Activated CD4-positive, CD25-positive, alpha-beta regulatory T cell treated with anti-CD3 and anti-CD28 coated beads, Interleukin-2, amount 50 U/mL, for 16 hours (primary cell): ENCODE measurements around the gene OBP2B.
"Not testable (repeated sequence)": the region's sequence is repeated elsewhere in the genome, so short reads cannot be mapped to it uniquely, and the experiment has no call there.

Experiments used
- DNase-seq: peaks from one replicate; pipeline ENCODE4 v3.0.0-alpha.2; 2020; ENCODE audit warnings: low read depth, low spot score

OBP2B gene

DNA sequence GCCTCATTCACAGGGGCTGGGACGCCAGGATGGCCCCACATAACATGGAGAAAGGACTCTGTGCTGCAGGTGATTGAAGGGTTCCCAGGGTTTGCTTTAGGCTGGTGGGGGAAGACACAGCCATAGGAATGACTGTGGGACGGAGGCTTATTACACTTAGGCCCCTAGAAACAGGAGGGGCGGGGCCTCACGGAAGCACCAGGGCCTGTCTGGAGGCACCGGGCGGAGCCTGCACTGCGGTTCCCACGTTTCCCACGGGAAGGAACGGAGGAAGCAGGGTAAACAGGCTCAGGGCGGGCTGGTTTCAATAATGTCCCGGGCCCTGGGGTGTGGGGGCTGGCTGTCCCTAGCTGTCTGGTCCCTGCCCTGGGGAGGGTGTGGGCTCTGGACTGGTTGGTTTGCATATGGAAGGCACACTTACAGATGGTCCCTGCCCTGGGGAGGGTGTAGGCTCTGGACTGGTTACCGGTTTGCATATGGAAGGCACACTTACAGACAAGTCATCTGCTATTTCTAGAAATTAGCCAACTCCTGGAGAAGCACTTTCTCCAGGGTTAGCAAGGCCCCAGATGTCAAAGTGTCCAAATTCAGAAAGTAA is 14.2 kb upstream of the OBP2B start:
- not testable (repeated sequence) for DNase-seq

DNA sequence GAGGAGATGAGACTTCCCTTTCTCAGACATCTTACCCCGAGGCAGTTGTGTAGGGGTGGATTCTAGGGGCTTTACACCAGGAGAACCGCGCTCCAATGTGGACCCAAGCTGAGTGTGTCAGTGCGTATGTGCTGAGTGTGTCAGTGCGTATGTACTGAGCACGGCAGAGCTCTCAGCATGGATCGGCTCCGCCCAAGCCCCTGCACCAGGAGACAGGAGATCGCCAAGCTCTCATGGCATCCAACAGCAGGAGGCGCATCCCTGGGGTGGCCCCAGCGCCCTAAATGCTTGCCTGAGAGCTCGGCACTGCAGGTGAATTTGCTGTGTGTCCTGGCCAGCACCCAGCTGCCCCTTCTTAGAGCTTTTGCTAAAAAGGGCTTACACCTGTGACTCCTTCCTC is 12.9 kb upstream of the OBP2B start:
- not testable (repeated sequence) for DNase-seq

DNA sequence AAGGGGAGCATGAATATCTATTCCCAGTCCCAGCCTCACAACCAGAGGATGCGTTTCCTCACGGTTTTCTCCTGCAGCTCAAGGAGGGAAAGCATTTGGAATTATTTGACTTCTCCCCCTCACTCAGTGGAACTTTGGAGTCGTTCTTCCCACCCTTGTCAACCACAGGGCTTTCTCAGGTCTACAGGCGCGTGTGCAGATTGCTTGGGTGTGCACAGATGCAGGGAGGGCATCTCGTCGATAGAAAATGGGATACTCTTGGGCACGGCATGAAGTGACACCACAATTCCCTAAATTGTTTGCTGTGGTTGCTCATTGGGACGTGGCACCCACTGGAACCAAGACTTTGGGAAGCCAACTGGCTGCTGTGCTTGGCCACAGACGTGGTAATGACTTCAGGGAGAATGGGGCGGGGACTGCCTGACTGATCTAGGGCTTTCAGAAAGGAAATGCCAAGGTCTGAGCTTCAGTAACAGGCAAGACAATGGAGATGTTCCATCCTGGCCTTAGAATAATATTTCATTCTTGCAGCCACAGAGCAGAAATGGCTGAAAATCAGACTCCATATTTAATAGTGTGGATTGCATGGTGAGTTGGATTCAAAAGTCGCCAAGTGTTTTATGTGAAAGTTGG is 12.2 kb upstream of the OBP2B start:
- no peak for DNase-seq

DNA sequence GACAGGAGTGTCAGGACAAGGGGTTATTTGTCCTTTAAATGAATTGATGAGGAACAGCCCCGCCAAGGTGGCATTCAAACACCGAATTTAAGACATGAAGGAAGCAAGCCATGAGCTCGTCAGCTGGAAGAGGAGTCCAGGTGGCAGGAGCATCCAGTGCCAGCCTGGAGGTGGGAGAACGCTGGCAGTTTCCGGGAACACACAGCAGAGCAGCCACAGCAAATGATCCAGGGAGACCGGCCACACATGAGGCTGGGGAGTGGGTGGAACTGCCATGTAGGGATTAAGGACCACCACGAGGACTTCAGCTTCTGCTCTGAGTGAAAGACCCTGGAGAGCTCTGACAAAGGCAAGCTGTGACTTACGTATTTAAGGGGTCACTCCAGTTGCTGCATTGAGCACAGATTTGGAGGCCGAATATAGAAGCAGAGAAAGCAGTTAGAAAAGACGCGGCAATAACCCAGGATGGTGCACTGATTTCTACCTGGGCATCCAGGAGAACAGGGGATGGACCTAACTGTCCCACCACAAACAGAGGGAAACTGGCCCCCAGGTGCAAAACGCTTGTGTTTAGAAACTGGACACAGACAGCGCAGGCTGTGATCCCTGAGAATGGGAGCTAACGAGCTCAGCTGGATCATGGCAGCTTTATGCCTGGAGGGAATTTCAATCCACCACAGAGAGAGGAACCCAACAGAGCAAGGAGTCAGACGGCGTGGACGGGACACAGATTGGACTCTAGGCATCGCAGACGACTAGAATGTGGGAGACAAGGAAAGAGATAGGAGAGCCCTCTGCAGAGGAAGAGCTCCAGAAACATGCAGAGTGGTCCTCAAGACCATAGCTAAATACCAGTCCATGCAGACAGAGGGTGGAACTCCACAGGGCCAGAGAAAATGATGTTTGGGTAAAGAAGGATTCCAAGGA is 9.3 kb upstream of the OBP2B start:
- DNase-seq = not testable (repeated sequence)

DNA sequence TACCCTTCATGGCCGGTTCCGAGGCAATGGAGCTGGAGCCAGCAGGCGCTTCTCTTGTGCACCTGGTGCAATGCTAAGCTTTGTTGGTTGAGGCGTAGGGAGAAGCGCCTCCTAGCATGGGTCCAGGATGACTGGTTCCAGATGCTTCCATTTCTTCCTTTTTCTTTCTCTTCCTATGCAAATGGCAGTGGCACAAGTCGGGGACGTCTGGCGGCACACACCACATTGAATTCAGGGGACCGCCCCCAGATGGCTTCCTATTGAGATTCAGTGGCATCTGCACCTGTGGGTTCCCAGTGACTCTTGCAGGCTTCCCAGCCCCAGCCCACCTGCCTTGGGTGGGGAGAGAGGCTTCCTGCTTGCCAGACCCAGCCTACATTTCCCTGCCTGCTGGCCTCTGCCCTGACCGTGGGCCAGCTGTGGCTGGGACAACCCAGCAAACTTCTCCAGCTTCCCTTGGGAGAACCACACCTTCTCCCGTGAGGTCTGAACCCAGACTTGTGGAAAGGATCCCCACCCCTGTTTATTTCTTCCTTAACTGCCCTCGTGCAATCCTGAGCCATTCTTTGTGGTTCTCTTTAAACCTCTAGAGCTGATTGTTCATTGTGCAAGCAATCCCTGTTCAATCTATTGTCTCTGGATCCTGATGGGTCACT is 8.4 kb upstream of the OBP2B start:
- DNase-seq = not testable (repeated sequence)

DNA sequence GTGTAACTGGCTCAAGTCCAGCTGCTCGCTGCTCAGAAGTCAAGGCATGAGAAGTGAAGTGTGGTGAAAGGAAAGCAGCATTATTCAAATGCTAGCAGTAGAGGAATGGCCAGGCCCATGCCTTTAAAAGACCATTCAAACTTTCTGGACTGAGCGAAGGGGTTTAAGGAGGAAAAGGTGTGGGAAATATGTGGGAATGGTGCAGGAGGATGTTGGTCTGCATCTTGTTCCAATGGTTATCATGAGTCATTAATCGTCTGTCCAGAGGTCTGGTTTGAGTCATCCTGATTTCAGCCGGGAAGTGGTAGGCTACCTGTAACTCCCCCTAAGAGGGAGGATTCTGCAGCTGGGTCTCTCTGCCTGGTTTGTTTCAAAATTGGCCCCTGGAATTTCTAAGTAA is 5.2 kb upstream of the OBP2B start:
- DNase-seq = not testable (repeated sequence)

DNA sequence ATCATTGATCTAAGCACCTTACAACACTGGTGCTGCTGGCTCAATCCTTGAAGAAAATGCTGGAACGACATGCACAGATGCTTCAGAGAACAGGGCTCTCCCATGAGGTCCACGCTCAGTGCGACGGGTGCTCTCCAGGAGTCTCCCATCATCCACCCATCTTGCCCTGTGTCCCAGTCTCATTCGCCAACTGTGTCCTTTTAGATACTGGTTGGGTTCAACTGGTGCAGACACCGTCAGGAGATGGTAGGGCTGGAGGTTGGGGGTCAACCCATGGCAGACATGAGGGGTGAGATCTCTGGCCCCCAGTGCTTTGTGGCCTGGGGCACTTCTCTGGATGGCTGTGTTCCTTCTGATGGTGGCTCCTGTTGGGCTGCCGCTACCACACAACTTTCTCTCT is 1.6 kb upstream of the OBP2B start:
- DNase-seq = no peak

DNA sequence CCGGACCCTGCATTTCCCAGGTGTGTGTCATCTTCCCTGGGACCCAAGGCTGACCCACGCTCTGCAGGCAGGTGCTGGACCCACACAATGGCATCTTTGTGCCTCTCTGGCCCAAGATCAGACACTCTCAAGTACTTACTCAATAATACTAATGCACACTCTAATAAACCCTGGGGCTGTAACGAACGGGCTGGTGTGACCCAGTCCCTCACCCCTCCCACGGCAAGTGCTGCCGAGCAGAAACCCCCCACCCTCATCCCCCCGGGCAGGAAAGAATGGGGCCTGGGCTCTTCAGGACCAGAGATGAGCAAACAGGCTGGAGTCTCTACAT is 1.1 kb upstream of the OBP2B start:
- DNase-seq = no peak

DNA sequence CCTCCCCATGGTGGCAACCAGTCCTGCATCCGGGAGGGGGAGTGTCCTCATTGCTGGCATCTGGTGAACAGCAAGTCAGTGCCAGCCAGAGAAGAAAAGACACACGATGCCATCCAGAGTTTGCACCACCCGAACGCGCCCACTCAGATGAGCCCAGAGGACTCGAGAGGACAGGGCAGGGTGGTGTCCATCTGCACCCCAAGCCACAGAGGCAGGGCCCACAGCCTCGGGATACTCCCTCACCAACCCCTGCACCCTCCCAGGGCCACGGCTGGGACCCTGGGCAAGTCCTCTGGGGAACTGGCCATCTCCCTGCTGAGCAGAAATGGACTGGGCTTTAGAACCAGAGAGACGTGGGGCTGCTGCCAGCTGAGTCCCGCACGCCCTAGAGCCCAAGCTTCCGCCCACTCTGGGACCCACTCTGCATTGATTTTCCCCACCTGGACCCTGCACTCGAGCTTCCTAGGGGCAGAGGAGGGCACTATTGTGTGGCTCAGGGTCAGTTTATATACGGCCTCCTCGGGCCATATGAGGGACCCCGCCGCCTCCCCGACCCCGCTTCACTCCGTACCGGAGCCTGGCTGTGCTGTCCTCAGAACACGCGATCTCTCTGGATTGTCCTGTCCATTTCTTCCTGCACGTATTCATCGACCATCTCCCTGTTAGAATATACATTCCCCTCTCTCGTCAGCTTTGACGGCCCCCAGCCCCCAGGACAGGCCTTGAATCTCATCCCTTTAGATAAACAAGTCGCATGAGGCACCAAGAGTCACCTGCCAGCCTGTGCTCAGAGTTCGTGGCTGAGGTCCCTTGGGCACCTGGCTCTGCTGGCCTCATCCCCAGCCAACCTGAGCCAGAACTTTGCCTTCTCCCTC is 514 bp upstream of the OBP2B start:
- not testable (repeated sequence) for DNase-seq

DNA sequence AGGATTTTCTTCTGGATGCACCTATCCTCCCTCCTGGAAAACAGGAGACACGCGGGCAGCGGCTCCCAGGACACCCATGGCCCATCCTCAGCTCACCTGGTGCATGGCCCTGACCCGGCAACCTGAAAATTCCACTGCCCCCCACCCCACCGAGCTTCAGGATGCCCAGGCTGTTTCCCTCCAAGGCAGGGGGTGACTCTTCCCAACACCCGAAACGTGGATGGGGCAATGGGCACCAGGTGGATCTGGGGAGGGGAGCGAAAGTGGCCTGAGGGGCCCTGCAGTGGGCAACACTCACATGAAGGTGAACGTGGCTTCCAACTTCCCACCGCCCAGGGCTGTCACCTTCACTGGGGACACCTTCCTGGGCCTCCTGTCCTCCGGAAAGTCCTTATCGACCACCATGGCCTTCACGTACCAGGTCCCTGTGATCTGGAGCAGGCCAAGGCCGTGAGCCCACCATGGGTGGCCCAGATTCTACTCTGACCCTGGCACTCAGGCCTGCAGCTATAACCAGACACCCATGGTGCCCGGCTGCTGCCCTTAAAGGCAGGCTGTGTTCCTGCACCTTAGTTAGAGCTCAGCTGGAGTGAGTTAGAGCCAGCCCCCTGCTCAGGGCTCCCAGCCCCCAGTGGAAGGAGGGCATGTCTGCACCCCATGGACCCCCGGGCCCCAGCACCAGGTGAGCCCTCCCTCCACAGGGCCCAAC is 725 bp downstream of the OBP2B start:
- not testable (repeated sequence) for DNase-seq

DNA sequence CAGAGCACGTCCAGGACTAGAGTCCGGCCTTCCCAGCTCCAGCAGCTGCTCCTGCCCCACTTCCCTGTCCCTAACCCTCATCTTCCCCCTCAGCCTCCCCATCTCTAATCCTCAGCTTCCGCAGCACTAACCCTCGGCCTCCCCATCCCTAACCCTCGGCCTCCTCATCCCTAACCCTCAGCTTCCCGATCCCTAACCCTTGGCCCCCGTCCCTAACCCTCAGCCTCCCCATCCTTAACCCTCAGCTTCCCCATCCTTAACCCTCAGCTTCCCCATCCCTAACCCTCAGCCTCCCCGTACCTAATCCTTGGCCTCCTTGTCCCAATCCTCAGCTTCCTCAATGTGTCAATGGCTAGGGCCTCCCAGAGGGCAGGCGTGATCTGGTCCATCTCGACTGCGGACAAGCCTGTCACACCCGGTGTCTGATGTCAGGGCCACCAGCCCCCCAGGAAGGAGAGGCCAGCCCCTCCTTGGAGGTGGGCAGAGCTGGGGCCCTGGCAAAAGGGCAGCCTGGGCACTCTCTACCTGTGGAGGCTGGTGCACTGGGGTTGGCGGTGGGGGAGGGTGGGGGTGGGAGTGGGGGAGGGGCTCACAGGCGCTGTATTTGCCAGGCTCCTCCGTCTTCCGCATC is 1.4 kb downstream of the OBP2B start:
- DNase-seq = no peak

DNA sequence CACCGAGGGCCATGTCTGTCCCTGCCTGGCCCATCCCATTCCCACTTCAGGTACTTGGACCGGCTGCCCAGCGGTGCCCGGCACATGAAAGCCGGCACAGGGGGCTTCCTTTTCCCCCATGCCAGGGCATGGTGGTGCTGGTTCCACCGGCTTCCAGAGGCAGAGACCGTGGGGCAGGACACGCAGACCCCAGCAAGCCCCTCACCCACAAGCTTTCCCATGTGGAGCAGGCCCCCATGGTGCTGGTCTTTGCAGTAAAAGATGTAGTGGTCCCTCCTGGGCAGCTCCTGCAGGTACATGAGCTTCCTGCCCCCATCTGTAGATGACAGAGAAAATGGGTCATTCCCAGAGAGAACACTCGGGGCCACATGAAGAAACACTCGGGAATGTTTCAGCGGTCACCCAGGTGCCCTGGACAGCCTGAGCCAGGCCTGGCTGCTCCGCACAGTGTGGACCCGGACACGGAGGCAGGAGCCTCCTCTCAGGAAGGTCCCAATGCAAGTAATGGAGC is 2.0 kb downstream of the OBP2B start:
- DNase-seq = no peak

DNA sequence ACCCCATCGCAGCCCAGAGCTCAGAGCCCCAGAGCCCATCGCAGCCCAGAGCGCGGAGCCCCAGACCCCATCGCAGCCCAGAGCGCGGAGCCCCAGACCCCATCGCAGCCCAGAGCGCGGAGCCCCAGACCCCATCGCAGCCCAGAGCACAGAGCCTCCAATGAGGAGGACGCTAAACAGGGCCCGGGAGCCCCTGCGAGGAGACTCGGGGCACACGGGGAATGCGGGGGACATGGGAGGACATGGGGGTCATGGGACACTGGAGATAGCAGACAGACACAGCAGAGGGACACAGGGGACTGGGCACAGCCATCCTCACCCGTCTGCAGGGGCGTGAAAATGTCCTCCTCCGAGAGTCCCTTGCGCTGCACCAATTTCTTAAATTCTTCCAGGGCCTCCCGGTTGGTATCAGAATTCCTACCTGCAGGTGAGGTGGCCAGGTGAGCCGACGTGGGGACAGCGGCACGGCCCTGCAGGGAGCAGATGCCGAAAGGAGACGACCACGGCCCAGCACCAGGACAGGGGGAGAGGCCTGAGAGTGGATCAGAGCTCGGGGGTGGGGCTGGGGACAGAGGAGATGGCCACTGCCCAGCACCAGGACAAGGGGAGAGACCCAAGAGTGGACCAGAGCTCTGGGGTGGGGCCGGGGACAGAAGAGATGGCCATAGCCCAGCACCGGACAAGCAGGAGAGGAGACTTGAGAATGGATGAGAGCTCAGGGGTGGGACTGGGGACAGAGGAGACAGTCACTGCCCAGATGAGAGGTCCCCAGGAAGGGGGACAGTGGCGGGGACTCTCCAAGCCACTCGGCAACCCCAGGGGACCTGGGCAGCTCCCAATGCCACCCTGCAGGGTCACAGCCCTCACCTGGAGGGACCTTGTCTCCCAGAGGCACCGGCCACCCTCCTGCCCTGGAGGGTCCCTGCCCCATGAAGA is 2.8 kb downstream of the OBP2B start:
- no peak for DNase-seq

DNA sequence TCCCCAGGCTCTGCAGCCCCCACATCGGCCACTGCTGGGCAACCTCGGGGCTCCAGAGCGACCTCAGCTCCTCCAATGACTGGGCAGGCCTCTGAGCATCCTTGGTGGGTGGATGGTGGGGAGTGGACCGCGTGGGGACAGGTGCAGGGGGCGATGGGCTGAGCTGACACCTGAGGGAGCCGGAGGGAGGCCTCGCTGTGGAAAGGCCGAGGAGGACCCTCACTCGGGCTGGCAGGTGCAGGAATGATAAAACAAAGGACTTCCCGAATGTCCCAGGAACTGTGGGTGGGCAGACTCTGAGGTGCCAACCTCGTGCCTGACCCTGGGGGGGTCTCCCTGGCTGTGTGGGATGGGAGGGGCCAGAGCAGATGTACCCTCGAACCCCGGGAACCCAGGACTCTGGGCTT is 3.6 kb downstream of the OBP2B start:
- DNase-seq = not testable (repeated sequence)

DNA sequence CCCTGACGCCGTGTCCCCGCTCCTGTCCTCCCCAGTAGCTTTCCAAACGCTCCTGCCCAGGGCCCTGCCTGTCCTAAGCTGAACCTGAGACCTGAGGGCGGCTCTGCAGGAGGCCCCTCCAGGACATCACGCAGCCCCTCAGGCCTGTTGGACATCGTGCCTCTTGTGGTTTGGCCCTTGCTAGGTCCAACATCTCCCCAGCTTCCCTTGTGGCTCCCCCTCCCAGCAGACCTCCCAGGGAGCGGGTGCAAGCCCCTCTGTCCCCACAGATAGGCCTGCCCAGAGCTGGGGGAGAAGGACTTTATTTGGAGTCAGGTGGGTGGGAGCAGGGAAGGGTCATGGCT is 4.1 kb downstream of the OBP2B start:
- DNase-seq = no peak

DNA sequence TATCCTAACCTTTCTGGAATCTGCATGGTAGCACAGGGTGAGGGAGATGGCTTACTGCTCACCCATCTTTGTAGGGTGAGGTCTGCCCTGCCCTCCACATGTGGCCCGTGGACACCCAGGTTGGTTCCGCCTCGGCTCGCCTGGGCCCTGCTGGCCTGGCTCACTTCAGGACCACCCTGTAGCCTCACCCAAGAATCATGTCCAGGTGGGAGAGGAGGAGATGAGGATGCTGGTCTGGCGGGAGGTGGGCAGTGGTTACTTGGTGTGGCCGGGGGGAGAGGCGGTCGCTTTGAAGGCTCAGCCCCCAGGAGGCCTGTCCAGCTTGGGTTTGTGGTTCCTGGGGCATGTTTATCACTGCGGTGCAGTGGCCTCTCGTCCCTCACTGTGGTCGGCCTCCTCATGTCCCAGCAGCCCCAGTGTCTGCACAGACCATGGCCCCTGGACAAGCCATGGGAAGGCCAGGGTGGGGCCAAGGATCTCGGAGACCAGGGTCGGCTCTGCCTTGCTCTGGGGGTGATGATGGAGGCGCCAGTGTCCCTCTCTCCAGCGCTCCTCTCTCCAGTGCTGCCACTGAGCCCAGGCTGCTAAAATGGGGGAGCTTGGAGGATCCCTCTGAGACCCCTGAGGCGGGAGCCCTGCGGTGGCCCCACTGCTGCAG is 4.6 kb downstream of the OBP2B start:
- no peak for DNase-seq

DNA sequence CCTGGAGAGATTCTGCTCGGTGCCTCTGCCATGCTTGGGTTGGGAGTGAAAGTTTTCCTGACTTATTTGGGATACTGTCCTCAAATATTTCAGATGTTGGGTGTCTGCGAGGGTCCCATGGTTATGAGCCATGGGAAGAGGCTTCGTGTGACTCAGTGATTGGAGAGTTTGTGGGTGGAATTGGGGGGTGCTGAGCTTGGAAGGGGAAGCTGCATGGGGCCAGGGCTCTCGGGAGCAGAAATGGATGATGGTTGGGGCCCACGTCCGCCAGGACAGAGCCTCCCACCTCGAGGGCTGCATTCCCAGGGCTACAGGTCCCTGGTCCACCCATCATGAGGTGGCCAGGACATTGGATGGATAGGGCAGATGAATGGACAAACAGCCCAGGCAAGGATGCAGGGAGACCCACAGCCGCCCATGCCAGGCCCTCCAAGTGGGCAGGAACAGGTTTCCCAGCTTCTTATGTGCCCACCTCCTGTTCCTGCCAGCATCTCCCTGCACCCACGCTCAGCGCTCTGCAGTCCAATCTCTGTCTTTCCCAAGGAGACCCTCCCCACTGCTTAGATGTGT is 5.5 kb downstream of the OBP2B start:
- DNase-seq = no peak
